ENCODE results near the gene LCE1E. TPM values are rescaled to one million over a fixed set of nuclear protein-coding genes. Genes with fewer than 3 reads are reported as not detected.

LCE1E gene
- total and polyA plus RNA-seq, 2 donors from 2014 or later, result not detected

DNA sequence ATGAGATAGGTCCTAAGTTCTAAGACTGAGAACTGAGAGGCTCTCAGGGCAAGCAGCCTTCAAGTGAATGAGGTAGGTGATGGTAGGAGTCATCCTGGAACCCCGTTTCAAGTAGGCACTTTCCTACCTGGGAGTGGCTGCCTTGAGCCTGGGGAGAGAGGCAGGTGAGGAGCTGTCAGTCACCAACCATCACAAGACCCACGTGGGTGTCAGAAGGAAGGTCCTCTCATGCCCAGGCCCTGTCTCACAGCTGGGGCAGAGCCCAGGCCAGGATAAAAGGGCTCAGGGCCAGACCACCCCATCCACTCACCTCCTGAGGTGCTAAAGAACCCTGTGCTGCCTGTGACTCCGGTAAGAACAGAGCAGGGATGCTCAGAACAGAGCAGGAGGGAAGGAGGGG is 10.4 kb downstream of the LCE1E start, which contains the start of gene LCE1D:
Gene LCE1D (plus strand): TSS at position 301 of the 400 bp plus-strand sequence. CDS start 1,074 bp downstream, outside the sequence.
- H3K4me3 ChIP-seq (ENCODE audit: low read length in 3 of 3), result no peak within 1 kb of the TSS
- no peak within 1 kb of the TSS for H3K27ac ChIP-seq (ENCODE audit: low read depth in 2 of 2, low read length in 2 of 2)
- FAIRE-seq, result no peak
- no peaks in the 10 kb centered on the region for H3K27me3 ChIP-seq (ENCODE audit: control insufficient read depth, insufficient read depth, low read length)
- H3K9me3 ChIP-seq (ENCODE audit: control insufficient read depth in 2 of 3, insufficient read depth in 1 of 3, low read length in 3 of 3), result no peaks in the 10 kb centered on the region
- intact Hi-C loops (cut with DNase I), result no loop called here
- no peaks in the 10 kb centered on the region for H3K36me3 ChIP-seq (ENCODE audit: control insufficient read depth in 2 of 3, insufficient read depth in 3 of 3, low read length in 3 of 3)
- no peak within 1 kb of the TSS for H3K9ac ChIP-seq (ENCODE audit: low read length in 3 of 3)
- DNase-seq, result no peak
- TF ChIP-seq, protein P1, sequence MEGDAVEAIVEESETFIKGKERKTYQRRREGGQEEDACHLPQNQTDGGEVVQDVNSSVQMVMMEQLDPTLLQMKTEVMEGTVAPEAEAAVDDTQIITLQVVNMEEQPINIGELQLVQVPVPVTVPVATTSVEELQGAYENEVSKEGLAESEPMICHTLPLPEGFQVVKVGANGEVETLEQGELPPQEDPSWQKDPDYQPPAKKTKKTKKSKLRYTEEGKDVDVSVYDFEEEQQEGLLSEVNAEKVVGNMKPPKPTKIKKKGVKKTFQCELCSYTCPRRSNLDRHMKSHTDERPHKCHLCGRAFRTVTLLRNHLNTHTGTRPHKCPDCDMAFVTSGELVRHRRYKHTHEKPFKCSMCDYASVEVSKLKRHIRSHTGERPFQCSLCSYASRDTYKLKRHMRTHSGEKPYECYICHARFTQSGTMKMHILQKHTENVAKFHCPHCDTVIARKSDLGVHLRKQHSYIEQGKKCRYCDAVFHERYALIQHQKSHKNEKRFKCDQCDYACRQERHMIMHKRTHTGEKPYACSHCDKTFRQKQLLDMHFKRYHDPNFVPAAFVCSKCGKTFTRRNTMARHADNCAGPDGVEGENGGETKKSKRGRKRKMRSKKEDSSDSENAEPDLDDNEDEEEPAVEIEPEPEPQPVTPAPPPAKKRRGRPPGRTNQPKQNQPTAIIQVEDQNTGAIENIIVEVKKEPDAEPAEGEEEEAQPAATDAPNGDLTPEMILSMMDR (IDR thresholded peaks at IDR 0.05; ENCODE audit: borderline replicate concordance, extremely low read depth, insufficient read depth), result no peak
- peaks cover 0 to 2% (median 0%) of the 10 kb centered on the region in 3 donors for H3K4me1 ChIP-seq (ENCODE audit: control insufficient read depth in 2 of 3, insufficient read depth in 2 of 3, low read depth in 1 of 3, low read length in 3 of 3)

GRCh38 chr1:152801333-152801732 is 15.3 kb downstream of the LCE1E start:
- Histone ChIP-seq H3K4me3 (ENCODE audit: low read length in 3 of 3) (no peak overlapping the region), H3K27me3 (ENCODE audit: control insufficient read depth, insufficient read depth, low read length) (no peaks in the 10 kb centered on the region), H3K27ac (ENCODE audit: low read depth in 2 of 2, low read length in 2 of 2) (no peak overlapping the region), H3K4me1 (ENCODE audit: control insufficient read depth in 2 of 3, insufficient read depth in 2 of 3, low read depth in 1 of 3, low read length in 3 of 3) (peaks cover 0 to 5% (median 0%) of the 10 kb centered on the region in 3 donors), H3K9ac (ENCODE audit: low read length in 3 of 3) (no peak overlapping the region), H3K36me3 (ENCODE audit: control insufficient read depth in 2 of 3, insufficient read depth in 3 of 3, low read length in 3 of 3) (no peaks in the 10 kb centered on the region), H3K9me3 (ENCODE audit: control insufficient read depth in 2 of 3, insufficient read depth in 1 of 3, low read length in 3 of 3) (no peaks in the 10 kb centered on the region)
- intact Hi-C loops (cut with DNase I), result no loop called here
- FAIRE-seq (no peak), DNase-seq (no peak)
- TF ChIP-seq, protein P1 (IDR thresholded peaks at IDR 0.05; ENCODE audit: borderline replicate concordance, extremely low read depth, insufficient read depth), result no peak

DNA sequence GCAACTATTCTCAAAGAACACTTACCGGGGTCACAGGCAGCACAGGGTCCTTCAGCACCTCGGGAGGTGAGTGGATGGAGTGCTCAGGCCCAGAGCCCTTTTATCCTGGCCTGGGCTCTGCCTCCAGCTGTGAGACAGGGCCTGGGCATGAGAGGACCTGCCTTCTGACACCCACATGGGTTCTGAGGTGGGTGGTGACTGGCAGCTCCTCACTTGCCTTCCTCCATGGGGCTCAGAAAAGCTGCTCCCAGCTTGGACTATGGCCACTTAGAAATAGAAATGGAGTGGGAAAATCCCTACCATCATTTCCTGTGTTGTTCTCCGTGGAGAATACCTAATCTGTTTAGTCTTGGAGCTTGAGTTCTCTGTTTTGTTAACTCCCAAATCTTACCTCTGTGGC is 20.5 kb downstream of the LCE1E start, which contains the start of gene LCE1C:
Gene LCE1C (minus strand): TSS at position 76 of the 400 bp plus-strand sequence. CDS start 1,173 bp downstream, outside the sequence.
- H3K9me3 ChIP-seq (ENCODE audit: control insufficient read depth in 2 of 3, insufficient read depth in 1 of 3, low read length in 3 of 3), result no peaks in the 10 kb centered on the region
- H3K9ac ChIP-seq (ENCODE audit: low read length in 3 of 3), result no peak within 1 kb of the TSS
- intact Hi-C loops (cut with DNase I), result no loop called here
- H3K36me3 ChIP-seq (ENCODE audit: control insufficient read depth in 2 of 3, insufficient read depth in 3 of 3, low read length in 3 of 3), result no peaks in the 10 kb centered on the region
- no peak within 1 kb of the TSS for H3K27ac ChIP-seq (ENCODE audit: low read depth in 2 of 2, low read length in 2 of 2)
- DNase-seq, result no peak
- H3K4me1 ChIP-seq (ENCODE audit: control insufficient read depth in 2 of 3, insufficient read depth in 2 of 3, low read depth in 1 of 3, low read length in 3 of 3), result peaks cover 0 to 1% (median 0%) of the 10 kb centered on the region in 3 donors
- H3K27me3 ChIP-seq (ENCODE audit: control insufficient read depth, insufficient read depth, low read length), result no peaks in the 10 kb centered on the region
- no peak within 1 kb of the TSS for H3K4me3 ChIP-seq (ENCODE audit: low read length in 3 of 3)
- FAIRE-seq, result no peak
- TF ChIP-seq, protein P1 (IDR thresholded peaks at IDR 0.05; ENCODE audit: borderline replicate concordance, extremely low read depth, insufficient read depth), result no peak

GRCh38 chr1:152811050-152811449 is 25.0 kb downstream of the LCE1E start:
- no peaks in the 10 kb centered on the region for H3K27me3 ChIP-seq (ENCODE audit: control insufficient read depth, insufficient read depth, low read length)
- H3K9ac ChIP-seq (ENCODE audit: low read length in 3 of 3), result no peak overlapping the region
- no peaks in the 10 kb centered on the region for H3K4me1 ChIP-seq (ENCODE audit: control insufficient read depth in 2 of 3, insufficient read depth in 2 of 3, low read depth in 1 of 3, low read length in 3 of 3)
- H3K27ac ChIP-seq (ENCODE audit: low read depth in 2 of 2, low read length in 2 of 2), result no peak overlapping the region
- H3K36me3 ChIP-seq (ENCODE audit: control insufficient read depth in 2 of 3, insufficient read depth in 3 of 3, low read length in 3 of 3), result no peaks in the 10 kb centered on the region
- TF ChIP-seq, protein P1 (IDR thresholded peaks at IDR 0.05; ENCODE audit: borderline replicate concordance, extremely low read depth, insufficient read depth), result no peak
- intact Hi-C loops (cut with DNase I), result no loop called here
- FAIRE-seq, result no peak
- DNase-seq, result no peak
- no peak overlapping the region for H3K4me3 ChIP-seq (ENCODE audit: low read length in 3 of 3)
- H3K9me3 ChIP-seq (ENCODE audit: control insufficient read depth in 2 of 3, insufficient read depth in 1 of 3, low read length in 3 of 3), result no peaks in the 10 kb centered on the region

All from kidney (tissue), 14 donors.